ENCODE data around the gene RYR3. TPM values are rescaled to one million over a fixed set of nuclear protein-coding genes. Genes with fewer than 3 reads are reported as not detected.

RYR3 gene
- total RNA-seq, 1 donor from 2014 or later: 0.08 TPM

DNA sequence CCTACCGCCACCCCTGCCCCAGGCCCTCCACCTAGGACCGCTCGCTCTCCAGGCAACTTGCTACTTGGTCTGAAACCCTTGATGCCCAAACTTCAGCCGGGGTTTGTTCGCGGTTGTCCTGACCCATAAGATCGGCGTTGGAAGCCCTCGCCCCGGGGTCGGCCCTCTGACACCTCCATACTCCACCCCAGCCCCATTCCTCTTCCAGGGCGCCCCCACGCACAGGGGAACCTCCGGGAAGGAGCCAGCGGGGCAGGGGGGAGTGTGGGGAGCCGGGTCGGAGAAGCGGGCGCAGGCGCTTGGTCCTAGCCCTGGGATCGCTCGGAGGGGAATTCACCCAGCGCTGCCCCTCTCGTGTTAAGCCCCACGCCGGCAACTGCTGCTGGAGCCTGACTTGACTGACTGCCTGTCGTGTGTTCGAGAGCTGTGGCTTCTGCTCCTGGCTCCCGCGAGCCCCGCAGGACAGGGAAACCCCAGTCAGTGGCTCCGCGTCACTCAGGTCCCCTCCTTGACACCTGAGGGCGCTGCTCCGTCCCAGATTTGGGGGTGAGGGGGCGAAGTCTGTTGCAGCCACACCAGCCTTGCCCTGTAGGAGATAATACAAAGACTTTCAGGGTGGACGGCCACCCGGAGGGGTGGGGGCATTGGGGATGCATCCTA is 675 bp downstream of the RYR3 start:
- H3K4me3 ChIP-seq: peak overlapping the region; percentile 57
- H3K27ac ChIP-seq (replicated peaks): no peak overlapping the region
- TF ChIP-seq, protein P1, sequence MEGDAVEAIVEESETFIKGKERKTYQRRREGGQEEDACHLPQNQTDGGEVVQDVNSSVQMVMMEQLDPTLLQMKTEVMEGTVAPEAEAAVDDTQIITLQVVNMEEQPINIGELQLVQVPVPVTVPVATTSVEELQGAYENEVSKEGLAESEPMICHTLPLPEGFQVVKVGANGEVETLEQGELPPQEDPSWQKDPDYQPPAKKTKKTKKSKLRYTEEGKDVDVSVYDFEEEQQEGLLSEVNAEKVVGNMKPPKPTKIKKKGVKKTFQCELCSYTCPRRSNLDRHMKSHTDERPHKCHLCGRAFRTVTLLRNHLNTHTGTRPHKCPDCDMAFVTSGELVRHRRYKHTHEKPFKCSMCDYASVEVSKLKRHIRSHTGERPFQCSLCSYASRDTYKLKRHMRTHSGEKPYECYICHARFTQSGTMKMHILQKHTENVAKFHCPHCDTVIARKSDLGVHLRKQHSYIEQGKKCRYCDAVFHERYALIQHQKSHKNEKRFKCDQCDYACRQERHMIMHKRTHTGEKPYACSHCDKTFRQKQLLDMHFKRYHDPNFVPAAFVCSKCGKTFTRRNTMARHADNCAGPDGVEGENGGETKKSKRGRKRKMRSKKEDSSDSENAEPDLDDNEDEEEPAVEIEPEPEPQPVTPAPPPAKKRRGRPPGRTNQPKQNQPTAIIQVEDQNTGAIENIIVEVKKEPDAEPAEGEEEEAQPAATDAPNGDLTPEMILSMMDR (IDR thresholded peaks at IDR 0.05; ENCODE audit: borderline replicate concordance): no peak
- no peaks in the 10 kb centered on the region for H3K9me3 ChIP-seq (replicated peaks)
- no peaks in the 10 kb centered on the region for H3K36me3 ChIP-seq
- peaks cover 87% of the 10 kb centered on the region for H3K27me3 ChIP-seq (ENCODE audit: low read depth)
- intact Hi-C loops (cut with micrococcal nuclease): no loop called here
- H3K4me1 ChIP-seq: peaks cover 12% of the 10 kb centered on the region
- DNase-seq: no peak

DNA sequence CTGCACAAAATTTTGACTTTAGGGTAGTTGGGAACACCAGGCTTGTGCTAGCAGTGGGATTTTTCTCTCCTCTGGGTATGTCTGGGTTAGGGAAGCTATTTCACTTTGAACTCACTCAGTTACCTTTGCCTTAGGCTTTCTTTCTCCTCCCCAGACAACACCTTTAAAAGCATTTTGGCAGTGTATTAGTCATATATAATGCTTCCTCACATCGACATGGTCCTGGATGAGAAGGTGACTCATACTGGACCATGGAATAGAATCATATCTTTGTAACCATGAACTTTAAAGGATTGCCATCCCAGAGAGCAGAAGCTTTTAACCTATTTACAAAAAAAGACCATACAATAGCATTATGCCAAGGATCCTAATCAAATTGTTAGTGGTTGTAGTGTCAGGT is 2.7 kb downstream of the RYR3 start:
- no peak for DNase-seq
- peaks cover 12% of the 10 kb centered on the region for H3K4me1 ChIP-seq

DNA sequence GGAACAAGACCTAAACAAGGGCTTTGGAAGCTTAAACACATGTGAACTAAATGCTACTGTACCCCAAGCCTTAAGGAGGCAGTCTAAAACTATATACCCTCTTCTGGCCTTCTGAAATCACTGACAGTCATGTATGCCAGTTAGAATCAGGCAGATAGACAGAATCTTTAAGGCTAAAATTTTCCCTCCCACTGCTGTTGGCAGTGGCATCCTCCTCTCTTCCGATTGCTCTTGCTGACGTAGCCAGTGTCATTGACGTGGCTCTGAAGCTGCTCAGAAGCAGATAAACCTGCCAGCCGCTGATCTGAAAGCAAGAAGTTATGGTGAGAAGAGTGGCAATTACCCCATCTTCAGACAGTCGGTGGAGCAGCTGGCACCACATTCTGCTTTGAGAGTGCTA is 3.3 kb downstream of the RYR3 start:
- TF ChIP-seq, protein P1 (IDR thresholded peaks at IDR 0.05; ENCODE audit: borderline replicate concordance): no peak
- intact Hi-C loops (cut with micrococcal nuclease): no loop called here
- DNase-seq: no peak
- H3K27ac ChIP-seq (replicated peaks): no peak overlapping the region
- H3K4me3 ChIP-seq: no peak overlapping the region
- peaks cover 84% of the 10 kb centered on the region for H3K27me3 ChIP-seq (ENCODE audit: low read depth)
- H3K36me3 ChIP-seq: no peaks in the 10 kb centered on the region
- H3K4me1 ChIP-seq: peaks cover 12% of the 10 kb centered on the region
- no peaks in the 10 kb centered on the region for H3K9me3 ChIP-seq (replicated peaks)

More for the DNA sequence above, 2.7 kb downstream of the RYR3 start:
- intact Hi-C loops (cut with micrococcal nuclease): no loop called here
- TF ChIP-seq, protein P1 (IDR thresholded peaks at IDR 0.05; ENCODE audit: borderline replicate concordance): no peak
- Histone ChIP-seq H3K36me3 (no peaks in the 10 kb centered on the region), H3K4me3 (no peak overlapping the region), H3K9me3 (replicated peaks) (no peaks in the 10 kb centered on the region), H3K27me3 (ENCODE audit: low read depth) (peaks cover 88% of the 10 kb centered on the region), H3K27ac (replicated peaks) (no peak overlapping the region)

- Histone ChIP-seq H3K36me3 (no peaks in the 10 kb centered on the region), H3K9me3 (replicated peaks) (no peaks in the 10 kb centered on the region), H3K27me3 (ENCODE audit: low read depth) (peaks cover 74% of the 10 kb centered on the region), H3K4me1 (peaks cover 12% of the 10 kb centered on the region), H3K27ac (replicated peaks) (no peak overlapping the region), H3K4me3 (no peak overlapping the region)
- DNase-seq: no peak
- intact Hi-C loops (cut with micrococcal nuclease): no loop called here
- TF ChIP-seq, protein P1 (IDR thresholded peaks at IDR 0.05; ENCODE audit: borderline replicate concordance): no peak
Observed at GRCh38 chr15:33315044-33315443, 4.3 kb downstream of the RYR3 start.

- intact Hi-C loops (cut with micrococcal nuclease): no loop called here
- H3K4me1 ChIP-seq: no peaks in the 10 kb centered on the region
- H3K4me3 ChIP-seq: no peak overlapping the region
- no peak overlapping the region for H3K27ac ChIP-seq (replicated peaks)
- H3K9me3 ChIP-seq (replicated peaks): no peaks in the 10 kb centered on the region
- H3K27me3 ChIP-seq (ENCODE audit: low read depth): peaks cover 48% of the 10 kb centered on the region
- no peaks in the 10 kb centered on the region for H3K36me3 ChIP-seq
- no peak for DNase-seq
- TF ChIP-seq, protein P1 (IDR thresholded peaks at IDR 0.05; ENCODE audit: borderline replicate concordance): no peak
Observed at GRCh38 chr15:33317896-33318295, 7.1 kb downstream of the RYR3 start.

Data from left ventricle myocardium inferior (tissue), 1 donor.